BJ (cell line): ENCODE measurements around the gene BTBD18. TPM values are rescaled to one million over a fixed set of nuclear protein-coding genes. Genes with fewer than 3 reads are reported as not detected.

Experiments
- CTCF ChIA-PET: fragments of 350-600 bp; formaldehyde crosslinking; extraction: SDS; loops from one replicate; lab custom pipeline; 2021; ENCODE audit warnings: antibody characterized with exemption, inconsistent platforms; lab: Yijun Ruan, JAX
- POLR2A ChIA-PET: fragments of 300-600 bp; sonication (Branson Sonifier 250); formaldehyde crosslinking; extraction: SDS; loops from one replicate; lab custom pipeline; 2021; ENCODE audit warnings: antibody characterized with exemption; lab: Charles Lee
- DNase-seq: peaks from one replicate; pipeline ENCODE4 v3.0.0-alpha.2; 2011; ENCODE audit warnings: low read depth
- H3K27me3 ChIP-seq: 2 replicates; pipeline ENCODE4 v1.6.0; 2011; ENCODE audit warnings: low read length; ENCODE audit not compliant: control insufficient read depth, insufficient read depth
- H3K36me3 ChIP-seq: 2 replicates; pipeline ENCODE4 v1.5.1; 2011; ENCODE audit warnings: low read length; ENCODE audit not compliant: control insufficient read depth, insufficient read depth
- H3K4me3 ChIP-seq: 2 replicates; pipeline ENCODE4 v1.5.1; 2011; ENCODE audit warnings: low read depth, mild to moderate bottlenecking, control low read depth, low read length
- CTCF ChIP-seq: IDR thresholded peaks from 2 replicates; pipeline ENCODE4 v1.5.1; 2011; ENCODE audit warnings: low read depth, mild to moderate bottlenecking, control low read depth, inconsistent platforms, low read length, moderate library complexity; ENCODE audit not compliant: insufficient read depth
- polyA minus RNA-seq: library from RNA; depleted of rRNA, polyadenylated mRNA; stranded (reverse); fragments of >200 nt; gene quantifications from 2 replicates; pipeline ENCODE4 v1.2.3, GENCODE V29; 2011; rRNA and poly(A)+ RNA removed
- polyA plus RNA-seq: library from polyadenylated mRNA; depleted of rRNA; stranded (reverse); fragments of >200 nt; gene quantifications from 2 replicates; pipeline ENCODE4 v1.2.3, GENCODE V29; 2011; rRNA removed

BTBD18 gene
- polyA plus RNA-seq (not detected in 2 replicates), polyA minus RNA-seq (not detected in 2 replicates)

- ChIA-PET POLR2A (interaction anchor here (1.0 kb wide), 1 partner anchor 49 kb away, joined by 3 read pairs; no protein-coding TSS in a partner anchor), CTCF (interaction anchor here (0.6 to 3.5 kb wide), 9 partner anchors 9 to 754 kb away, joined by 3 to 43 read pairs (median 3); partner anchors contain the start of gene CTNND1)
- no peak for DNase-seq
- no peaks in the 10 kb centered on the region for H3K36me3 ChIP-seq
- TF ChIP-seq CTCF: peak; percentile 60
- no peak within 1 kb of the TSS for H3K4me3 ChIP-seq
- no peaks in the 10 kb centered on the region for H3K27me3 ChIP-seq
Measured at GRCh38 chr11:57751676-57752253, at the start of gene BTBD18. BTBD18 (minus strand) TSS chr11:57751819; CDS start chr11:57751188, 631 bp downstream.

GRCh38 chr11:57801183-57801485 is 49.5 kb upstream of the BTBD18 start:
- H3K27me3 ChIP-seq: no peaks in the 10 kb centered on the region
- no peak overlapping the region for H3K4me3 ChIP-seq
- H3K36me3 ChIP-seq: peaks cover 23% of the 10 kb centered on the region
- ChIA-PET POLR2A (interaction anchor here (0.6 kb wide), 2 partner anchors 22 to 50 kb away, joined by 3 read pairs; partner anchors contain the start of gene BTBD18), CTCF (interaction anchor here (0.8 to 6.4 kb wide), 32 partner anchors 9 to 743 kb away, joined by 3 to 137 read pairs (median 6); partner anchors contain the start of genes BTBD18, CLP1, CTNND1 and MED19)
- TF ChIP-seq CTCF: no peak
- DNase-seq: no peak

- CTCF ChIA-PET: interaction anchor here (0.6 to 6.4 kb wide), 37 partner anchors 9 to 744 kb away, joined by 3 to 137 read pairs (median 5); partner anchors contain the start of genes BTBD18, CLP1, CTNND1 and MED19
- peak; percentile 39 for DNase-seq
- Histone ChIP-seq H3K4me3 (no peak overlapping the region), H3K36me3 (peaks cover 18% of the 10 kb centered on the region), H3K27me3 (no peaks in the 10 kb centered on the region)
- POLR2A ChIA-PET: interaction anchor here (0.6 to 1.0 kb wide), 3 partner anchors 22 to 49 kb away, joined by 3 to 5 read pairs (median 3); partner anchors contain the start of genes BTBD18 and CTNND1
- peak; percentile 72 for TF ChIP-seq CTCF
Measured at GRCh38 chr11:57800444-57801182, 49.0 kb upstream of the BTBD18 start.

- no peak overlapping the region for H3K4me3 ChIP-seq
- ChIA-PET POLR2A (interaction anchor here (0.6 kb wide), 1 partner anchor 38 kb away, joined by 3 read pairs; the partner anchor contains the start of gene CTNND1), CTCF (interaction anchor here (1.3 to 6.4 kb wide), 7 partner anchors 10 to 89 kb away, joined by 3 to 137 read pairs (median 19); partner anchors contain the start of genes BTBD18 and CTNND1)
- peaks cover 16% of the 10 kb centered on the region for H3K36me3 ChIP-seq
- no peak for TF ChIP-seq CTCF
- H3K27me3 ChIP-seq: no peaks in the 10 kb centered on the region
- peak; percentile 65 for DNase-seq
Measured at GRCh38 chr11:57798905-57799559, 47.4 kb upstream of the BTBD18 start.
